Measurements from ENCODE around the gene C11orf68. TPM values are rescaled to one million over a fixed set of nuclear protein-coding genes. Genes with fewer than 3 reads are reported as not detected.

Gene C11orf68
- total RNA-seq, 2 experiments from 2014 or later: 10.7 to 28.1 TPM

- no peaks in the 10 kb centered on the region for H3K79me2 ChIP-seq (ENCODE audit: insufficient read depth, low read depth, low read length)
- peaks cover 19% of the 10 kb centered on the region for H3K4me1 ChIP-seq (ENCODE audit: insufficient read depth, low read length, poor library complexity, severe bottlenecking)
- no peak overlapping the region for H3K4me2 ChIP-seq (ENCODE audit: low read length)
- H3K4me3 ChIP-seq (ENCODE audit: low read depth, low read length, poor library complexity, severe bottlenecking): no peak overlapping the region
- no peak overlapping the region for H3K27ac ChIP-seq (ENCODE audit: low read depth, low read length, poor library complexity, severe bottlenecking)
- TF ChIP-seq EZH2phosphoT487 (IDR thresholded peaks at IDR 0.05; ENCODE audit: borderline replicate concordance, low read depth, low read length) (no peak), CTCF (conservative IDR thresholded peaks at IDR 0.05; ENCODE audit: low read length) (no peak)
- H3K36me3 ChIP-seq (ENCODE audit: insufficient read depth, low read length): no peaks in the 10 kb centered on the region
- POLR2A ChIA-PET: no interaction called here
- no TSS peak for BruUV-seq (replicated peaks)
- CTCF ChIA-PET (ENCODE audit: unreplicated experiment): no interaction called here
- DNase-seq (ENCODE audit: low spot score): no peak
- no peak overlapping the region for H2AFZ ChIP-seq (ENCODE audit: low read length)
- intact Hi-C loops (cut with micrococcal nuclease; ENCODE audit: unreplicated experiment): no loop called here
- no peaks in the 10 kb centered on the region for H3K9me2 ChIP-seq (ENCODE audit: insufficient read depth, low read length)
- no peaks in the 10 kb centered on the region for H3K9me3 ChIP-seq (ENCODE audit: low read length)
- no peaks in the 10 kb centered on the region for H4K20me1 ChIP-seq (ENCODE audit: insufficient read depth, low read length)
Measured at GRCh38 chr11:65903715-65904114, 15.1 kb downstream of the C11orf68 start.

GRCh38 chr11:65903068-65903481 lies 15.8 kb downstream of the C11orf68 start:
- Histone ChIP-seq H2AFZ (ENCODE audit: low read length) (no peak overlapping the region), H3K27ac (ENCODE audit: low read depth, low read length, poor library complexity, severe bottlenecking) (no peak overlapping the region), H3K36me3 (ENCODE audit: insufficient read depth, low read length) (no peaks in the 10 kb centered on the region), H3K4me3 (ENCODE audit: low read depth, low read length, poor library complexity, severe bottlenecking) (no peak overlapping the region), H3K9me2 (ENCODE audit: insufficient read depth, low read length) (no peaks in the 10 kb centered on the region), H3K4me1 (ENCODE audit: insufficient read depth, low read length, poor library complexity, severe bottlenecking) (peaks cover 20% of the 10 kb centered on the region), H3K9me3 (ENCODE audit: low read length) (no peaks in the 10 kb centered on the region), H4K20me1 (ENCODE audit: insufficient read depth, low read length) (no peaks in the 10 kb centered on the region), H3K79me2 (ENCODE audit: insufficient read depth, low read depth, low read length) (no peaks in the 10 kb centered on the region), H3K4me2 (ENCODE audit: low read length) (no peak overlapping the region)
- BruUV-seq (replicated peaks): no TSS peak
- intact Hi-C loops (cut with micrococcal nuclease; ENCODE audit: unreplicated experiment): no loop called here
- no peak for DNase-seq (ENCODE audit: low spot score)
- no peak for TF ChIP-seq EZH2phosphoT487 (IDR thresholded peaks at IDR 0.05; ENCODE audit: borderline replicate concordance, low read depth, low read length)
- no peak for TF ChIP-seq CTCF (conservative IDR thresholded peaks at IDR 0.05; ENCODE audit: low read length)
- ChIA-PET CTCF (ENCODE audit: unreplicated experiment) (no interaction called here), POLR2A (no interaction called here)

- DNase-seq (ENCODE audit: low spot score): no peak
- Histone ChIP-seq H3K27ac (ENCODE audit: low read depth, low read length, poor library complexity, severe bottlenecking) (no peak overlapping the region), H3K9me3 (ENCODE audit: low read length) (no peaks in the 10 kb centered on the region), H3K9me2 (ENCODE audit: insufficient read depth, low read length) (no peaks in the 10 kb centered on the region), H3K79me2 (ENCODE audit: insufficient read depth, low read depth, low read length) (no peaks in the 10 kb centered on the region), H3K4me3 (ENCODE audit: low read depth, low read length, poor library complexity, severe bottlenecking) (no peak overlapping the region), H4K20me1 (ENCODE audit: insufficient read depth, low read length) (no peaks in the 10 kb centered on the region), H2AFZ (ENCODE audit: low read length) (no peak overlapping the region), H3K36me3 (ENCODE audit: insufficient read depth, low read length) (no peaks in the 10 kb centered on the region), H3K4me1 (ENCODE audit: insufficient read depth, low read length, poor library complexity, severe bottlenecking) (peaks cover 20% of the 10 kb centered on the region), H3K4me2 (ENCODE audit: low read length) (peak overlapping the region; percentile 80)
- intact Hi-C loops (cut with micrococcal nuclease; ENCODE audit: unreplicated experiment): loop anchor here (2.0 kb wide), 1 partner anchor 18 kb away; the partner anchor contains the start of genes C11orf68 and DRAP1
- ChIA-PET CTCF (ENCODE audit: unreplicated experiment) (interaction anchor here (1.1 kb wide), 1 partner anchor 11 kb away, joined by 3 read pairs; the partner anchor contains the start of gene CCDC85B), POLR2A (interaction anchor here (0.8 to 2.3 kb wide), 4 partner anchors 9 to 15 kb away, joined by 3 to 5 read pairs (median 4); partner anchors contain the start of gene CCDC85B)
- TF ChIP-seq CTCF (conservative IDR thresholded peaks at IDR 0.05; ENCODE audit: low read length) (no peak), EZH2phosphoT487 (IDR thresholded peaks at IDR 0.05; ENCODE audit: borderline replicate concordance, low read depth, low read length) (no peak)
- no TSS peak for BruUV-seq (replicated peaks)
Measured at GRCh38 chr11:65900899-65901180, 18.0 kb downstream of the C11orf68 start.
